Esophagus muscularis mucosa (tissue), 4 donors: ENCODE data around the gene LUC7L. TPM values are rescaled to one million over a fixed set of nuclear protein-coding genes. Genes with fewer than 3 reads are reported as not detected.

Experiments used
- DNase-seq: peaks from one replicate; pipeline ENCODE4 v3.0.0-alpha.2; 2017; ENCODE audit errors: extremely low spot score
- H3K27ac ChIP-seq, 4 donors: fragments of 200-600 bp; sonication (generic); replicated peaks in 1 of 4; 1 replicate in 3 of 4; 2 replicates in 1 of 4; pipeline ENCODE4 v1.5.1; 2016 to 2019; ENCODE audit warnings: mild to moderate bottlenecking in 1 of 4
- H3K27me3 ChIP-seq, 4 donors: fragments of 200-600 bp; sonication (generic); one replicate each; pipeline versions ENCODE4 v1.5.1 to v1.6.0; 2016 to 2019
- H3K36me3 ChIP-seq, 4 donors: fragments of 200-600 bp; sonication (generic); one replicate each; pipeline ENCODE4 v1.5.1; 2016 to 2019
- H3K4me1 ChIP-seq, 4 donors: fragments of 200-600 bp; sonication (generic); one replicate each; pipeline ENCODE4 v1.5.1; 2016 to 2019
- H3K4me3 ChIP-seq, 4 donors: fragments of 200-600 bp; sonication (generic); 1 replicate in 2 of 4; 2 replicates in 2 of 4; pipeline ENCODE4 v1.5.1; 2016 to 2019; ENCODE audit warnings: mild to moderate bottlenecking in 4 of 4, moderate library complexity in 1 of 4
- H3K9me3 ChIP-seq, 4 donors: fragments of 200-600 bp; sonication (generic); 1 replicate in 3 of 4; 2 replicates in 1 of 4; pipeline ENCODE4 v1.5.1; 2016 to 2019
- EP300 ChIP-seq: sonication (generic); formaldehyde crosslinking; IDR thresholded peaks from one replicate; pipeline ENCODE4 v1.6.1; 2017; ENCODE audit warnings: antibody characterized with exemption
- POLR2A ChIP-seq: fragments of 450-650 bp; IDR thresholded peaks from one replicate; pipeline ENCODE4 v1.6.1; 2017; ENCODE audit warnings: antibody characterized with exemption, moderate library complexity, mild to moderate bottlenecking, low read depth
- POLR2AphosphoS5 ChIP-seq, 2 donors: sonication (generic); formaldehyde crosslinking; IDR thresholded peaks; one replicate each; pipeline ENCODE4 v1.6.1; 2017; ENCODE audit warnings: antibody characterized with exemption in 2 of 2
- WGBS: methylation state at CpG from one replicate; pipeline ENCODE4 v1.1.5; 2018; 5-methylcytosine and 5-hydroxymethylcytosine counted together
- intact Hi-C: fragments of 100-400 bp; cut with DNase I; formaldehyde crosslinking; loops from one replicate; pipeline ENCODE4 v1.15.1; 2023
- total RNA-seq, 4 donors: library from RNA; depleted of rRNA; stranded (reverse); fragments of >200 nt; gene quantifications; one replicate each; pipeline versions ENCODE4 v1.1.0 to v1.2.1, GENCODE V29; 2016
- TF ChIP-seq, protein P1 (sequence below), 3 experiments: fragments of 200-600 bp in 2 of 3; fragments of 450-650 bp in 1 of 3; sonication (generic) in 2 of 3; IDR thresholded peaks; one replicate each; pipeline ENCODE4 v1.5.1; 2017 to 2019; ENCODE audit warnings: antibody characterized with exemption in 3 of 3, mild to moderate bottlenecking in 2 of 3, moderate library complexity in 1 of 3

LUC7L gene, protein sequence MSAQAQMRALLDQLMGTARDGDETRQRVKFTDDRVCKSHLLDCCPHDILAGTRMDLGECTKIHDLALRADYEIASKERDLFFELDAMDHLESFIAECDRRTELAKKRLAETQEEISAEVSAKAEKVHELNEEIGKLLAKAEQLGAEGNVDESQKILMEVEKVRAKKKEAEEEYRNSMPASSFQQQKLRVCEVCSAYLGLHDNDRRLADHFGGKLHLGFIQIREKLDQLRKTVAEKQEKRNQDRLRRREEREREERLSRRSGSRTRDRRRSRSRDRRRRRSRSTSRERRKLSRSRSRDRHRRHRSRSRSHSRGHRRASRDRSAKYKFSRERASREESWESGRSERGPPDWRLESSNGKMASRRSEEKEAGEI
- 10 to 100 TPM; 34.8 to 60.6 (median 50.2) TPM for total RNA-seq

DNA sequence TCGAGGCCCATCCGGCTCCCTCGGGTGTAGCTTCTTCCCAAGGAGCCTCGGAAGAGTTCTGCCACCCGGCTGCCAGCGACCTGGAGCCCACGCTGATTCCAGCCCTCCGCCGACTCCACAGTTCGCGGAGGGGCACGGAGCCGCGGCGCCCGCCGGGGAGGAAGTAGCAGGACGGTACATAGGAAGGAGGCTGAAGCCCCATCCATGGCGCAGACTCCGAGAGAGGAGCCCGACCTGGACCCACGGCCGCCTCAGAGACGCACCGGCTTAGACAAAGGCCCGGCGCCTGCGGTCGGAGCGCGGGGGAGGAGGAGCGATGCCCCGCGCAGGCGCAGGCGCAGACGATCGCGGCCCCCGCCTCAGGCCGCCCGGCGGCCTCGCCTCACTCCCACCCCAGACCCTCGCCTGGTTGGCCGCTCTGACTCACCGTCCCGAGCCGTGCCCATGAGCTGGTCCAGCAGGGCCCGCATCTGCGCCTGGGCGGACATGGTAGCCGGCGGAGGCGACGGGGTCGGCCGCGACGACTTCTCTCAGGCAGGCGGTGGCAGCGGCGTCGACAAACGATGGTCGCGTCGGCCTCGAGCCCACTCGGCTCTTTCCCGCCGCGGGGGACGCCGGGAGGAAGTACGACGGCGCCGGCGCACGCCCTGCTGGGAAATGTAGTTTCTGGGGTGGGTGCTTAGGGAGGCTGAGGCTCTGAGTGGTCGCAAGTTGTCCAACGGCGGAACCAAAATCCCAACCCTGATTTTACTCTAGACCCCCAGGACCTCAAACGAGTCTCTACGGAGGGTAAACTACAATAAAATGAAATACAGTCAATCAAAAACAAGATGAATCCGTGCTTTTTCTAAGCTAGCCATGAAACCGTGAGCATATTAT lies at the start of gene LUC7L:
LUC7L (minus strand) TSS at position 598 of the 879 bp plus-strand sequence; CDS start at position 488, 110 bp downstream.
- H3K36me3 ChIP-seq: peaks cover 18 to 38% (median 36%) of the 10 kb centered on the region in 4 donors
- 1% methylated on average over 55 of the region's 88 CpGs for WGBS
- DNase-seq: peak; percentile 94
- H3K27ac ChIP-seq: peak within 1 kb of the TSS; percentile 97 to 99 (median 98)
- H3K9me3 ChIP-seq: no peaks in the 10 kb centered on the region
- H3K4me1 ChIP-seq: peaks cover 14 to 35% (median 28%) of the 10 kb centered on the region in 4 donors
- H3K27me3 ChIP-seq: no peaks in the 10 kb centered on the region
- intact Hi-C loops: loop anchor here (5.0 kb wide), 1 partner anchor 123 kb away; the partner anchor contains the start of gene AXIN1
- peak within 1 kb of the TSS; percentile 74 to 89 (median 83) for H3K4me3 ChIP-seq
- TF ChIP-seq, protein P1, sequence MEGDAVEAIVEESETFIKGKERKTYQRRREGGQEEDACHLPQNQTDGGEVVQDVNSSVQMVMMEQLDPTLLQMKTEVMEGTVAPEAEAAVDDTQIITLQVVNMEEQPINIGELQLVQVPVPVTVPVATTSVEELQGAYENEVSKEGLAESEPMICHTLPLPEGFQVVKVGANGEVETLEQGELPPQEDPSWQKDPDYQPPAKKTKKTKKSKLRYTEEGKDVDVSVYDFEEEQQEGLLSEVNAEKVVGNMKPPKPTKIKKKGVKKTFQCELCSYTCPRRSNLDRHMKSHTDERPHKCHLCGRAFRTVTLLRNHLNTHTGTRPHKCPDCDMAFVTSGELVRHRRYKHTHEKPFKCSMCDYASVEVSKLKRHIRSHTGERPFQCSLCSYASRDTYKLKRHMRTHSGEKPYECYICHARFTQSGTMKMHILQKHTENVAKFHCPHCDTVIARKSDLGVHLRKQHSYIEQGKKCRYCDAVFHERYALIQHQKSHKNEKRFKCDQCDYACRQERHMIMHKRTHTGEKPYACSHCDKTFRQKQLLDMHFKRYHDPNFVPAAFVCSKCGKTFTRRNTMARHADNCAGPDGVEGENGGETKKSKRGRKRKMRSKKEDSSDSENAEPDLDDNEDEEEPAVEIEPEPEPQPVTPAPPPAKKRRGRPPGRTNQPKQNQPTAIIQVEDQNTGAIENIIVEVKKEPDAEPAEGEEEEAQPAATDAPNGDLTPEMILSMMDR (IDR thresholded peaks at IDR 0.05): no peak
- TF ChIP-seq POLR2AphosphoS5 (IDR thresholded peaks at IDR 0.05): peak; percentile 98 to 99
- peak; percentile 94 for TF ChIP-seq POLR2A
- TF ChIP-seq EP300: no peak

DNA sequence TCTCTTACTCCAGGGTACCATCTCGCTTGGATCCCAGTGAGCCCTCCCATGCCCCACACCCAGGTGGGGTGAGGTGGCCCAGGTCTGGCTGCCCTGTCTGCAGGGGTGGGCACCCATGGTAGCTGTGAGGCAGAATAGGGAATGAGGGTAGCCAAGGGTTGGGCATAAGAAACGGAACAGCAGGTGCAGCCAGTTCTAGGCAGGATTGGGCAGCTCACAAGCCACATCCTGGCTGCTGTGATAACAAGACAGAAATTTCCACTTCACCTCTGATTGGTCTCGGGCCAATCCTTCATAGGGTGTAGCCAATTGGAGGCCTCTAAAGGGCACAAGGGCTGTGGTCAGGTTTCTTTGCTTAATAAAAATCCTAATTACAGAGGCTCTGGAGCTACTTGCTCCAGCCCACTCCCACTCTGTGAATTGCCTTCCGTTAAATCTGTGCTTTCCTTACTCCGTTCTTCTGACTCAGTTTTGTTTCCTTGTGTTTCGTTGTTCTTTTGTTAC lies 49.7 kb upstream of the LUC7L start:
- intact Hi-C loops: no loop called here
- Histone ChIP-seq H3K27ac (no peak overlapping the region), H3K36me3 (no peaks in the 10 kb centered on the region), H3K4me1 (peaks cover 20 to 46% (median 36%) of the 10 kb centered on the region in 4 donors), H3K27me3 (peaks cover 0 to 56% (median 11%) of the 10 kb centered on the region in 4 donors), H3K4me3 (no peak overlapping the region), H3K9me3 (no peaks in the 10 kb centered on the region)
- no peak for DNase-seq
- TF ChIP-seq POLR2A (no peak), POLR2AphosphoS5 (IDR thresholded peaks at IDR 0.05) (no peak), EP300 (no peak)
- TF ChIP-seq, protein P1 (IDR thresholded peaks at IDR 0.05): no peak
- WGBS: 71% methylated on average over 6 of the region's 6 CpGs

DNA sequence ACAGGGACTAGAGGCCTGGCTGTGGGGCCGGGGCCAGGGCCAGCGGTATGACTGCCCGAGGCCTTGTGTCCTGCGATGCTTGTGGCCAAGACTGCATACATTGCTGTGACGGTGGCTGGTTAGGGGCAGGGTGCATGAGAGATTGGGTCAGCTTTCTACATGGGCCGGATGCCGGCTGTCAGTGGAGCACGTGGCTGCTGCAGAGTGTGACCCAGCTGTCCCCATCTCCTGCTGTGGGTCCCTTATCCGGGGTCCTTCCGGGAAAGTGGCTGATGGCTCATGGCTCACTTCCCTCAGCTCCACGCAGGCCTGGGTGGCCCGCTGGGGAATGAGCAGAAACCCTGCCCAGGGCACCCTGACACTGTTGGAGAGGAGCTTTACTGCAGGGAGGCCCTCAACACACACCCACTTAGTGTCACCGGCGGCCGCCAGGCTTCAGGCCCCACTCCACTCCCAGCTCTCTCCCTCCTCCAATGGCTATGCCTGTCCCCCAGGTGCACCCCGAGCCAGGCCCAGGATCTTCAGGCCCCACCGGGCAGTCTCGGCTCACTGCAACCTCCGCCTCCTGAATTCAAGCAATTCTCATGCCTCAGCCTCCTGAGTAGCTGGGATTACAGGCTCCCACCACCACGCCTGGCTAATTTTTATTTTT lies 47.3 kb upstream of the LUC7L start:
- Histone ChIP-seq H3K4me3 (peak overlapping the region; percentile 57 to 72 (median 62)), H3K27me3 (peaks cover 0 to 39% (median 8%) of the 10 kb centered on the region in 4 donors), H3K36me3 (peaks cover 0 to 7% (median 2%) of the 10 kb centered on the region in 4 donors), H3K27ac (peak overlapping the region in 2 of 4 donors; percentile 33 to 43), H3K4me1 (peaks cover 20 to 41% (median 33%) of the 10 kb centered on the region in 4 donors), H3K9me3 (no peaks in the 10 kb centered on the region)
- no peak for DNase-seq
- TF ChIP-seq, protein P1 (IDR thresholded peaks at IDR 0.05): no peak
- TF ChIP-seq EP300 (no peak), POLR2A (no peak), POLR2AphosphoS5 (IDR thresholded peaks at IDR 0.05) (no peak)
- 85% methylated on average over 13 of the region's 20 CpGs for WGBS
- intact Hi-C loops: no loop called here

DNA sequence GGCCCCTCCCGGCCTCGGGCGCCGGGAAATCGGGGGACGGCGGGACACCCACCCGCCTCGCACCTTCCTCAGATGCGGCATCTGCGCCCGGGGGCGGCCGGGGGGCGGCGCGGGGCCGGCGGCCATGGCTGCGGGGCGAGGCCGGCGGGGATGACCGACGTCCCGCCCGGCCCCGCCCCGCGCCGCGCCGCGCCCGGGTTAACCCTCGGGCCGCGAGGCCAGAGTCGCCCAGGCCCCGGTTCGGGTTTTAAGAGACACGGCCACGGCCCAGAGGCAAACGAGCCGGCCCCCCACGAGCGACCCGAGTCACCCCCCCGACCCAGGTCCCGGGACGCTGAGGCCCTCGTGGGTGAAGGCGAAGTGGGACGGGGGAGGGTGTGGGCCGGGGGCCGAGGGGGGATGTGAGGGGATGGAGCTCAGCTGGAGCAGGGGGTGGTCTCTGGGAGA lies 46.6 kb upstream of the LUC7L start, which contains the start of gene RGS11:
RGS11 (minus strand) TSS at position 159 of the 447 bp plus-strand sequence; CDS start at position 126, 33 bp downstream.
- peaks cover 15 to 34% (median 26%) of the 10 kb centered on the region in 4 donors for H3K4me1 ChIP-seq
- WGBS: 10% methylated on average over 8 of the region's 56 CpGs
- peak within 1 kb of the TSS in 3 of 4 donors; percentile 36 to 44 (median 43) for H3K27ac ChIP-seq
- no peaks in the 10 kb centered on the region for H3K9me3 ChIP-seq
- peaks cover 0 to 31% (median 2%) of the 10 kb centered on the region in 4 donors for H3K27me3 ChIP-seq
- TF ChIP-seq EP300 (no peak), POLR2A (no peak), POLR2AphosphoS5 (IDR thresholded peaks at IDR 0.05) (no peak)
- TF ChIP-seq, protein P1 (IDR thresholded peaks at IDR 0.05): no peak
- intact Hi-C loops: no loop called here
- no peak for DNase-seq
- H3K36me3 ChIP-seq: peaks cover 0 to 7% (median 2%) of the 10 kb centered on the region in 4 donors
- peak within 1 kb of the TSS; percentile 57 to 72 (median 62) for H3K4me3 ChIP-seq
